Measurements from ENCODE around the gene COG8. TPM values are rescaled to one million over a fixed set of nuclear protein-coding genes. Genes with fewer than 3 reads are reported as not detected.
"Not testable (repeated sequence)": the region's sequence is repeated elsewhere in the genome, so short reads cannot be mapped to it uniquely, and the experiment has no call there.

COG8 gene
- total RNA-seq, 6 donors from 2014 or later: 33.5 to 62.9 (median 37.0) TPM

DNA sequence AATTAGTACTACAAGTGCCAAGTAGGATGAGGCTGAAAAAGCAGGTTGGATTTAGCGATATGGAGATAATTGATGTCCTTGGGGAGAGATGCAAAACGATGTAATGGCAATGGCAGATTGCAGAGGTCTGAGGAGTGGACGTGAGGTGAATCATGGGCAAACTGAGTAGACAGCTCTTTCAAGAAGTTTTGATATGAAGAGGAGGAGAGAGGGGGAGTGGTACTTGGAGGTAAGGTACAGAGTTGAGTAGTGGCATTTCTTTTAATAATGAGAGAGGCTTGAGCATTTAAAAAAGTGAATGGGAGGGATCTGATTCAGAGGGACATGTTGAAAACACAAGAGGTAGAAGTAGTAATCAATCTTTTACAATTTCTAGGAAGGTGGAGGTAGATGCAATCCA, 46.0 kb downstream of the COG8 start:
- Histone ChIP-seq H3K4me3 (no peak overlapping the region), H3K9me3 (no peaks in the 10 kb centered on the region), H3K4me1 (peaks cover 0 to 7% (median 2%) of the 10 kb centered on the region in 4 donors), H3K27ac (no peak overlapping the region), H3K36me3 (peaks cover 0 to 8% (median 2%) of the 10 kb centered on the region in 4 donors), H3K27me3 (no peaks in the 10 kb centered on the region)
- WGBS, 2 donors: 82 to 87% methylated on average over 3 of the region's 3 CpGs
- no peak for ATAC-seq (ENCODE audit: low FRiP score in 2 of 2)
- TF ChIP-seq, protein P1, sequence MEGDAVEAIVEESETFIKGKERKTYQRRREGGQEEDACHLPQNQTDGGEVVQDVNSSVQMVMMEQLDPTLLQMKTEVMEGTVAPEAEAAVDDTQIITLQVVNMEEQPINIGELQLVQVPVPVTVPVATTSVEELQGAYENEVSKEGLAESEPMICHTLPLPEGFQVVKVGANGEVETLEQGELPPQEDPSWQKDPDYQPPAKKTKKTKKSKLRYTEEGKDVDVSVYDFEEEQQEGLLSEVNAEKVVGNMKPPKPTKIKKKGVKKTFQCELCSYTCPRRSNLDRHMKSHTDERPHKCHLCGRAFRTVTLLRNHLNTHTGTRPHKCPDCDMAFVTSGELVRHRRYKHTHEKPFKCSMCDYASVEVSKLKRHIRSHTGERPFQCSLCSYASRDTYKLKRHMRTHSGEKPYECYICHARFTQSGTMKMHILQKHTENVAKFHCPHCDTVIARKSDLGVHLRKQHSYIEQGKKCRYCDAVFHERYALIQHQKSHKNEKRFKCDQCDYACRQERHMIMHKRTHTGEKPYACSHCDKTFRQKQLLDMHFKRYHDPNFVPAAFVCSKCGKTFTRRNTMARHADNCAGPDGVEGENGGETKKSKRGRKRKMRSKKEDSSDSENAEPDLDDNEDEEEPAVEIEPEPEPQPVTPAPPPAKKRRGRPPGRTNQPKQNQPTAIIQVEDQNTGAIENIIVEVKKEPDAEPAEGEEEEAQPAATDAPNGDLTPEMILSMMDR (IDR thresholded peaks at IDR 0.05): no peak
- TF ChIP-seq POLR2AphosphoS5 (IDR thresholded peaks at IDR 0.05) (no peak), EP300 (IDR thresholded peaks at IDR 0.05) (no peak), POLR2A (IDR thresholded peaks at IDR 0.05) (no peak)
- no peak for DNase-seq

DNA sequence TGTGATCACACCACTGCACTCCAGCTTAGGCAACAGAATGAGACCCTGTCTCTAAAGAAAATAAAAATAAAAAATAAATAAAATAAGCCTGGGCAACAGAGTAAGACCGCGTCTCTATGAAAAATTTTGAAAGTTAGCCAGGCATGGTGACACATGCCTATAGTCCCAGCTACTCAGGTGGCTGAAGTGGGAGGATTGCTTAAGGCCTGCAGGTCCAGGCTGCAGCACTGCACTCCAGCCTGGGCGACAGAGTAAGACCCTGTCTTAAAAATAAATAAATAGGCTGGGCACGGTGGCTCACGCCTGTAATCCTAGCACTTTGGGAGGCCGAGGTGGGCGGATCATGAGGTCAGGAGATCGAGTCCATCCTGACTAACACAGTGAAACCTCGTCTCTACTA, 47.7 kb downstream of the COG8 start:
- DNase-seq: peak in 1 of 2 donors; percentile 81
- not testable (repeated sequence) for H3K27ac ChIP-seq

DNA sequence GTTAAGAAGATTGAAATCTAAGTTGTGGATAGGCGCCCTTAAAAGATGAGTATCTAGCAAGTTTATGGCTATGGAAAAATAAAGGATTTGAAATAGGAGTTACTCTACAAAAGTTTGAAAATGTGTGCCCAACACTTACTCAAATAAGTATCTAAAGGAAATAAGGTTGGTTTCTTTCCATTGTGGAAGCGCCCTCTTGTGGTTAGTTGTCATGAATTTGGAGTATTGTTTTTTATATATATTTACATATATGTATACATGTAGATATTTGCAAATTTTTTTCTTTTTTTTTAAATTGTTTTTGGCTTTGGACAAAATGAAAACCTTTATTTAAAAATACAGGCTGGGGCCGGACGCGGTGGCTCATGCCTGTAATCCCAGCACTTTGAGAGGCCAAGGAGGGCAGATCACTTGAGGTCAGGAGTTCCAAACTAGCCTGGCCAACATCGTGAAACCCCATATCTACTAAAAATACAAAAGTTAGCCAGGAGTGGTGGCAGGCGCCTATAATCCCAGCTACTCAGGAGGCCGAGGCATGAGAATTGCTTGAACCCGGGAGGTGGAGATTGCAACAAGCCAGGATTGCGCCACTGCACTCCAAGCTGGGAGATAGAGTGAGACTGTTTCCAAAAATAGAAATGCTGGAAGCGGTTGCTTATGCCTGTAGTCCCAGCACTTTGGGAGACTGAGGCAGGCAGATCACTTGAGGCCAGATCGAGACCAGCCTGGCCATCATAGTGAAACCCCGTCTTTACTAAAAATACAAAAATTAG, 52.2 kb downstream of the COG8 start:
- peaks cover 3 to 9% (median 7%) of the 10 kb centered on the region in 4 donors for H3K4me1 ChIP-seq
- ATAC-seq (ENCODE audit: low FRiP score in 2 of 2) (peak in 1 of 2 donors; percentile 70), DNase-seq (peak in 1 of 2 donors; percentile 86)
- TF ChIP-seq POLR2AphosphoS5 (IDR thresholded peaks at IDR 0.05) (peak; percentile 41 to 54), EP300 (IDR thresholded peaks at IDR 0.05) (no peak)
- TF ChIP-seq, protein P1 (IDR thresholded peaks at IDR 0.05): peak; percentile 25 to 50 (median 44)
- peaks cover 0 to 28% (median 14%) of the 10 kb centered on the region in 4 donors for H3K36me3 ChIP-seq
- no peak overlapping the region for H3K4me3 ChIP-seq
- 53 to 56% methylated on average over 13 of the region's 13 CpGs for WGBS, 2 donors
- H3K9me3 ChIP-seq: no peaks in the 10 kb centered on the region
- no peaks in the 10 kb centered on the region for H3K27me3 ChIP-seq
- H3K27ac ChIP-seq: peak overlapping the region in 2 of 4 donors; percentile 7 to 41

More for the DNA sequence above, 47.7 kb downstream of the COG8 start:
- H3K4me1 ChIP-seq: peaks cover 3 to 13% (median 8%) of the 10 kb centered on the region in 4 donors
- not testable (repeated sequence) for H3K4me3 ChIP-seq; H3K27me3 ChIP-seq; H3K36me3 ChIP-seq; H3K9me3 ChIP-seq; ATAC-seq (ENCODE audit: low FRiP score in 2 of 2)
- 74 to 80% methylated on average over 9 of the region's 9 CpGs for WGBS, 2 donors

DNA sequence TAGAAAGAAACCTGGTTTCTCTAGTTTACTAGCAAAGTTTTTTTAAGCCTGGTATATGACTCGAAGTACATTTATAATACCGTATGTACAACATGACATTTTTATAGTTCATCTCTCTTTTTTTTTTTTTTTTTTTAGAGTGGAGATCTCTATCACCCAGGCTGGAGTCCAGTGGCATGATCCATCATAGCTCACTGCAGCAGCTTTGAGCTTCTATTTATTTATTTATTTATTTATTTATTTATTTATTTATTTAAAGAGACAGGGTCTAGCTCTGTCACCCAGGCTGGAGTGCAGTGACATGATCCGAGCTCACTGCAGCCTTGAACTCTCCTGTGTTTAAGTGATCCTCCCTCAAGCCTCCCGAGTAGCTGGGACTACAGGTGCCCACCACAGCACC, 54.1 kb downstream of the COG8 start:
- H3K36me3 ChIP-seq: peaks cover 0 to 28% (median 14%) of the 10 kb centered on the region in 4 donors
- peaks cover 1 to 9% (median 7%) of the 10 kb centered on the region in 4 donors for H3K4me1 ChIP-seq
- DNase-seq (no peak), ATAC-seq (ENCODE audit: low FRiP score in 2 of 2) (no peak)
- TF ChIP-seq, protein P1 (IDR thresholded peaks at IDR 0.05): no peak
- no peak for TF ChIP-seq POLR2AphosphoS5 (IDR thresholded peaks at IDR 0.05)
- TF ChIP-seq EP300 (IDR thresholded peaks at IDR 0.05): no peak
- no peak for TF ChIP-seq POLR2A (IDR thresholded peaks at IDR 0.05)
- no peak overlapping the region for H3K4me3 ChIP-seq
- H3K9me3 ChIP-seq: no peaks in the 10 kb centered on the region
- WGBS, 2 donors: 89 to 93% methylated on average over 4 of the region's 4 CpGs
- no peaks in the 10 kb centered on the region for H3K27me3 ChIP-seq
- H3K27ac ChIP-seq: no peak overlapping the region

DNA sequence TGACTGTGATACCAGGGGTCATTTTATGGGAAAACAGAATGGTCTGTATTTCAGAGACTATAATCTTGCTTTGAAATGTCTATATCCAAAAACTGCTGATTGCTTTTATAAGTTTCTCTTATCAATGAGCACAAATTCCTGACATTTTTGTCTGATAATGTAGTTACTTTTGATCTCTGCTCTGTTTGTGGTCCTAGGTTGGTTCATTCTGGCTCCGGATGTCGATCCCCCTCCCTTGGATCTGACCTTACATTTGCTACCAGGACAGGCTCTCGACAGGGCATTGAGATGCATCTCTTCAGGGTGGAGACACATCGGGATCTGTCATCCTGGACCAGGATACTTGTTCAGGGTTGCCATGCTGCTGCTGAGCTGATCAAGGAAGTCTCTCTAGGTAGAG, 55.5 kb downstream of the COG8 start:
- DNase-seq (no peak), ATAC-seq (ENCODE audit: low FRiP score in 2 of 2) (no peak)
- Histone ChIP-seq H3K4me3 (no peak overlapping the region), H3K9me3 (no peaks in the 10 kb centered on the region), H3K27me3 (no peaks in the 10 kb centered on the region), H3K27ac (no peak overlapping the region), H3K36me3 (peaks cover 0 to 28% (median 14%) of the 10 kb centered on the region in 4 donors), H3K4me1 (peaks cover 3 to 9% (median 7%) of the 10 kb centered on the region in 4 donors)
- TF ChIP-seq, protein P1 (IDR thresholded peaks at IDR 0.05): no peak
- TF ChIP-seq EP300 (IDR thresholded peaks at IDR 0.05) (no peak), POLR2A (IDR thresholded peaks at IDR 0.05) (no peak), POLR2AphosphoS5 (IDR thresholded peaks at IDR 0.05) (no peak)
- 76 to 94% methylated on average over 4 of the region's 4 CpGs for WGBS, 2 donors
